SK-N-SH treated with all-trans-retinoic acid at 6 μM for 48 hours (cell line): ENCODE results near the gene ABCC6.
"Not testable (repeated sequence)": the region's sequence is repeated elsewhere in the genome, so short reads cannot be mapped to it uniquely, and the experiment has no call there.

Experiments
- PATZ1 ChIP-seq: fragments of 250-450 bp; sonication (Bioruptor Pico); IDR thresholded peaks from 2 replicates; pipeline ENCODE4 v1.8.0; 2020; ENCODE audit warnings: mild to moderate bottlenecking, moderate library complexity, borderline replicate concordance
- TF ChIP-seq, protein P1 (sequence below): fragments of 250-450 bp; sonication (Bioruptor Pico); IDR thresholded peaks from 2 replicates; pipeline ENCODE4 v1.5.1; 2020; ENCODE audit warnings: low read depth, mild to moderate bottlenecking, moderate library complexity
- TF ChIP-seq, protein P2 (sequence below): fragments of 250-450 bp; sonication (Bioruptor Pico); IDR thresholded peaks from 2 replicates; pipeline ENCODE4 v1.8.0; 2021; ENCODE audit warnings: low read depth, mild to moderate bottlenecking, moderate library complexity, borderline replicate concordance

DNA sequence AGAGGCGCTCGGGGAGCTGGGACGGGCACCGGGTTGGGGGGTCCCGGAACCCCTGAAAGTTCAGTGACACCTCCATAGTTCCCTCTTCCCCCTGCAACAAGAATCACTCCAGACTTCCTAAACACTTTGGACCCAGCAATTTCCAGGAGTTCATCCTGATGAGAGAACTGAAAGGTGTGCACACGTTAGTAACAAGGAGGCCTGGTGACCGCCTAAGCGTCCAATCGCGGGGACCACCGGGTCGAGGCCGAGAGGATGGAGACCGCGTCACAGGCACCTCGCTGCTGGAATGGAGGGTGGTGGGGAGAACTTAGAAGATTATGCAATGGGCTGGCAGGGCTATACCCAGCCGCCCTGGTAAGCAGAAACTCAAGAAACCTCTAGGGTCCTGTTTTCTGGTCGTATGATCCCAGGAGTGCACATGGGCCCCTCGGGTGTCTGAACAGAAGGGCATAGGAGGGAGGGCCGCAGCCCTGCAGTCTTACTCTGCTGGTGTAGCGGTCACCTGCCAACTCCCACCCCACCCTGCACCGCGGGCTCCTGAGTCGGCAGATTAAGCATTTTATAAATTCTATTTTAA, 458 bp upstream of the ABCC6 start:
- TF ChIP-seq, protein P1, sequence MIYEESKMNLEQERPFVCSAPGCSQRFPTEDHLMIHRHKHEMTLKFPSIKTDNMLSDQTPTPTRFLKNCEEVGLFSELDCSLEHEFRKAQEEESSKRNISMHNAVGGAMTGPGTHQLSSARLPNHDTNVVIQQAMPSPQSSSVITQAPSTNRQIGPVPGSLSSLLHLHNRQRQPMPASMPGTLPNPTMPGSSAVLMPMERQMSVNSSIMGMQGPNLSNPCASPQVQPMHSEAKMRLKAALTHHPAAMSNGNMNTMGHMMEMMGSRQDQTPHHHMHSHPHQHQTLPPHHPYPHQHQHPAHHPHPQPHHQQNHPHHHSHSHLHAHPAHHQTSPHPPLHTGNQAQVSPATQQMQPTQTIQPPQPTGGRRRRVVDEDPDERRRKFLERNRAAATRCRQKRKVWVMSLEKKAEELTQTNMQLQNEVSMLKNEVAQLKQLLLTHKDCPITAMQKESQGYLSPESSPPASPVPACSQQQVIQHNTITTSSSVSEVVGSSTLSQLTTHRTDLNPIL = not testable (repeated sequence)
- not testable (repeated sequence) for TF ChIP-seq PATZ1
- TF ChIP-seq, protein P2, sequence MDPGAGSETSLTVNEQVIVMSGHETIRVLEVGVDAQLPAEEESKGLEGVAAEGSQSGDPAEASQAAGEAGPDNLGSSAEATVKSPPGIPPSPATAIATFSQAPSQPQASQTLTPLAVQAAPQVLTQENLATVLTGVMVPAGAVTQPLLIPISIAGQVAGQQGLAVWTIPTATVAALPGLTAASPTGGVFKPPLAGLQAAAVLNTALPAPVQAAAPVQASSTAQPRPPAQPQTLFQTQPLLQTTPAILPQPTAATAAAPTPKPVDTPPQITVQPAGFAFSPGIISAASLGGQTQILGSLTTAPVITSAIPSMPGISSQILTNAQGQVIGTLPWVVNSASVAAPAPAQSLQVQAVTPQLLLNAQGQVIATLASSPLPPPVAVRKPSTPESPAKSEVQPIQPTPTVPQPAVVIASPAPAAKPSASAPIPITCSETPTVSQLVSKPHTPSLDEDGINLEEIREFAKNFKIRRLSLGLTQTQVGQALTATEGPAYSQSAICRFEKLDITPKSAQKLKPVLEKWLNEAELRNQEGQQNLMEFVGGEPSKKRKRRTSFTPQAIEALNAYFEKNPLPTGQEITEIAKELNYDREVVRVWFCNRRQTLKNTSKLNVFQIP (CRISPR knock-in tag) = not testable (repeated sequence)
